NCI-H2107 (cell line): ENCODE results near the gene INTS2.
"Not testable (repeated sequence)": the region's sequence is repeated elsewhere in the genome, so short reads cannot be mapped to it uniquely, and the experiment has no call there.

ENCODE experiments used
- DNase-seq: peaks from one replicate; lab custom pipeline; 2025; lab: John Stamatoyannopoulos, UW

The INTS2 gene

GRCh38 chr17:61927208-61928100 lies at the start of gene INTS2:
TSS of gene INTS2 (minus strand) at chr17:61927982. CDS start at chr17:61926644, 1,338 bp downstream.
- DNase-seq: peak; percentile 67

GRCh38 chr17:61974115-61974514 lies 46.3 kb upstream of the INTS2 start:
- no peak for DNase-seq

GRCh38 chr17:61972311-61972710 lies 44.5 kb upstream of the INTS2 start:
- DNase-seq: no peak

GRCh38 chr17:61970030-61970429 lies 42.2 kb upstream of the INTS2 start:
- no peak for DNase-seq

- no peak for DNase-seq
Measured at GRCh38 chr17:61968757-61969156, 41.0 kb upstream of the INTS2 start.

- DNase-seq: no peak
Measured at GRCh38 chr17:61967729-61968128, 39.9 kb upstream of the INTS2 start.

GRCh38 chr17:61966191-61966590 lies 38.4 kb upstream of the INTS2 start:
- DNase-seq: no peak

- DNase-seq: no peak
Measured at GRCh38 chr17:61955619-61956018, 27.8 kb upstream of the INTS2 start.

GRCh38 chr17:61947367-61948078 lies 19.7 kb upstream of the INTS2 start:
- no peak for DNase-seq

- no peak for DNase-seq
Measured at GRCh38 chr17:61946359-61946758, 18.6 kb upstream of the INTS2 start.

GRCh38 chr17:61943117-61943516 lies 15.3 kb upstream of the INTS2 start:
- no peak for DNase-seq

- no peak for DNase-seq
Measured at GRCh38 chr17:61942085-61942484, 14.3 kb upstream of the INTS2 start.

- no peak for DNase-seq
Measured at GRCh38 chr17:61928101-61928436, 287 bp upstream of the INTS2 start.

GRCh38 chr17:61926826-61927207 lies 965 bp downstream of the INTS2 start:
- no peak for DNase-seq

- DNase-seq: not testable (repeated sequence)
Measured at GRCh38 chr17:61915162-61915561, 12.6 kb downstream of the INTS2 start.

- no peak for DNase-seq
Measured at GRCh38 chr17:61908292-61909037, 19.3 kb downstream of the INTS2 start.

GRCh38 chr17:61907361-61907760 lies 20.4 kb downstream of the INTS2 start:
- no peak for DNase-seq

- no peak for DNase-seq
Measured at GRCh38 chr17:61904094-61904710, 23.6 kb downstream of the INTS2 start.

- no peak for DNase-seq
Measured at GRCh38 chr17:61903251-61903650, 24.5 kb downstream of the INTS2 start.

- no peak for DNase-seq
Measured at GRCh38 chr17:61897548-61898180, 30.1 kb downstream of the INTS2 start.

GRCh38 chr17:61895391-61895790 lies 32.4 kb downstream of the INTS2 start:
- no peak for DNase-seq

- DNase-seq: not testable (repeated sequence)
Measured at GRCh38 chr17:61894310-61894709, 33.5 kb downstream of the INTS2 start.
